Activated CD4-positive, CD25-positive, alpha-beta regulatory T cell (primary cell): ENCODE results near the gene CKAP4.

Experiments used
- DNase-seq, 4 experiments: peaks; one replicate each; lab custom pipeline; 2025; lab: John Stamatoyannopoulos, UW

CKAP4 gene

GRCh38 chr12:106240821-106241220 lies 7.0 kb downstream of the CKAP4 start:
- DNase-seq, result no peak

GRCh38 chr12:106239951-106240335 lies 7.9 kb downstream of the CKAP4 start:
- DNase-seq, result no peak

- no peak for DNase-seq
These were observed 8.4 kb downstream of the CKAP4 start for GRCh38 chr12:106239241-106239950.

GRCh38 chr12:106238146-106238545 lies 9.7 kb downstream of the CKAP4 start:
- DNase-seq, result no peak

- DNase-seq, result no peak
These were observed 12.1 kb downstream of the CKAP4 start for GRCh38 chr12:106235770-106236169.

GRCh38 chr12:106234449-106234848 lies 13.4 kb downstream of the CKAP4 start:
- DNase-seq, result no peak

GRCh38 chr12:106233011-106233410 lies 14.8 kb downstream of the CKAP4 start:
- no peak for DNase-seq

- no peak for DNase-seq
These were observed 18.7 kb downstream of the CKAP4 start for GRCh38 chr12:106229036-106229591.

GRCh38 chr12:106228320-106228710 lies 19.5 kb downstream of the CKAP4 start:
- no peak for DNase-seq

- DNase-seq, result peak in 2 of 4 experiments; percentile 18 to 28
These were observed 20.0 kb downstream of the CKAP4 start for GRCh38 chr12:106227641-106228319.

GRCh38 chr12:106226884-106227640 lies 20.8 kb downstream of the CKAP4 start:
- no peak for DNase-seq

GRCh38 chr12:106224355-106224706 lies 23.5 kb downstream of the CKAP4 start:
- DNase-seq, result no peak

GRCh38 chr12:106223485-106224354 lies 24.1 kb downstream of the CKAP4 start:
- peak; percentile 31 to 48 (median 38) for DNase-seq

GRCh38 chr12:106220536-106220935 lies 27.3 kb downstream of the CKAP4 start:
- no peak for DNase-seq

GRCh38 chr12:106219043-106219442 lies 28.8 kb downstream of the CKAP4 start:
- no peak for DNase-seq

- no peak for DNase-seq
These were observed 30.1 kb downstream of the CKAP4 start for GRCh38 chr12:106217706-106218105.

GRCh38 chr12:106214571-106214970 lies 33.2 kb downstream of the CKAP4 start:
- no peak for DNase-seq

GRCh38 chr12:106213662-106214061 lies 34.2 kb downstream of the CKAP4 start:
- no peak for DNase-seq

GRCh38 chr12:106211973-106212372 lies 35.8 kb downstream of the CKAP4 start:
- no peak for DNase-seq

GRCh38 chr12:106205208-106206069 lies 42.4 kb downstream of the CKAP4 start:
- DNase-seq, result no peak

GRCh38 chr12:106204312-106204711 lies 43.5 kb downstream of the CKAP4 start:
- DNase-seq, result no peak
